ENCODE measurements around the gene TTC7B.

The TTC7B gene

GRCh38 chr14:90674043-90674670 is 142.1 kb downstream of the TTC7B start:
- TF ChIP-seq, protein P1, sequence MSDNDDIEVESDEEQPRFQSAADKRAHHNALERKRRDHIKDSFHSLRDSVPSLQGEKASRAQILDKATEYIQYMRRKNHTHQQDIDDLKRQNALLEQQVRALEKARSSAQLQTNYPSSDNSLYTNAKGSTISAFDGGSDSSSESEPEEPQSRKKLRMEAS (IDR thresholded peaks at IDR 0.05) = no peak
- TF ChIP-seq CEBPB (IDR thresholded peaks at IDR 0.05) = no peak
- TF ChIP-seq TAF1 (IDR thresholded peaks at IDR 0.05; ENCODE audit: low read depth) = no peak
- TF ChIP-seq, protein P2, sequence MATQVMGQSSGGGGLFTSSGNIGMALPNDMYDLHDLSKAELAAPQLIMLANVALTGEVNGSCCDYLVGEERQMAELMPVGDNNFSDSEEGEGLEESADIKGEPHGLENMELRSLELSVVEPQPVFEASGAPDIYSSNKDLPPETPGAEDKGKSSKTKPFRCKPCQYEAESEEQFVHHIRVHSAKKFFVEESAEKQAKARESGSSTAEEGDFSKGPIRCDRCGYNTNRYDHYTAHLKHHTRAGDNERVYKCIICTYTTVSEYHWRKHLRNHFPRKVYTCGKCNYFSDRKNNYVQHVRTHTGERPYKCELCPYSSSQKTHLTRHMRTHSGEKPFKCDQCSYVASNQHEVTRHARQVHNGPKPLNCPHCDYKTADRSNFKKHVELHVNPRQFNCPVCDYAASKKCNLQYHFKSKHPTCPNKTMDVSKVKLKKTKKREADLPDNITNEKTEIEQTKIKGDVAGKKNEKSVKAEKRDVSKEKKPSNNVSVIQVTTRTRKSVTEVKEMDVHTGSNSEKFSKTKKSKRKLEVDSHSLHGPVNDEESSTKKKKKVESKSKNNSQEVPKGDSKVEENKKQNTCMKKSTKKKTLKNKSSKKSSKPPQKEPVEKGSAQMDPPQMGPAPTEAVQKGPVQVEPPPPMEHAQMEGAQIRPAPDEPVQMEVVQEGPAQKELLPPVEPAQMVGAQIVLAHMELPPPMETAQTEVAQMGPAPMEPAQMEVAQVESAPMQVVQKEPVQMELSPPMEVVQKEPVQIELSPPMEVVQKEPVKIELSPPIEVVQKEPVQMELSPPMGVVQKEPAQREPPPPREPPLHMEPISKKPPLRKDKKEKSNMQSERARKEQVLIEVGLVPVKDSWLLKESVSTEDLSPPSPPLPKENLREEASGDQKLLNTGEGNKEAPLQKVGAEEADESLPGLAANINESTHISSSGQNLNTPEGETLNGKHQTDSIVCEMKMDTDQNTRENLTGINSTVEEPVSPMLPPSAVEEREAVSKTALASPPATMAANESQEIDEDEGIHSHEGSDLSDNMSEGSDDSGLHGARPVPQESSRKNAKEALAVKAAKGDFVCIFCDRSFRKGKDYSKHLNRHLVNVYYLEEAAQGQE (IDR thresholded peaks at IDR 0.05; ENCODE audit: low read depth) = no peak
- TF ChIP-seq CREB1 (IDR thresholded peaks at IDR 0.05; ENCODE audit: low read depth) = no peak
- TF ChIP-seq TCF12 (IDR thresholded peaks at IDR 0.05; ENCODE audit: low read depth) = no peak
- no peak for TF ChIP-seq NFIC (IDR thresholded peaks at IDR 0.05)
- TF ChIP-seq FOXM1 (IDR thresholded peaks at IDR 0.05; ENCODE audit: borderline replicate concordance, low read depth) = no peak
- no peak for TF ChIP-seq YY1 (IDR thresholded peaks at IDR 0.05; ENCODE audit: low read depth)
- TF ChIP-seq ZBTB7A (IDR thresholded peaks at IDR 0.05; ENCODE audit: low read depth) = no peak
- TF ChIP-seq, protein P3, sequence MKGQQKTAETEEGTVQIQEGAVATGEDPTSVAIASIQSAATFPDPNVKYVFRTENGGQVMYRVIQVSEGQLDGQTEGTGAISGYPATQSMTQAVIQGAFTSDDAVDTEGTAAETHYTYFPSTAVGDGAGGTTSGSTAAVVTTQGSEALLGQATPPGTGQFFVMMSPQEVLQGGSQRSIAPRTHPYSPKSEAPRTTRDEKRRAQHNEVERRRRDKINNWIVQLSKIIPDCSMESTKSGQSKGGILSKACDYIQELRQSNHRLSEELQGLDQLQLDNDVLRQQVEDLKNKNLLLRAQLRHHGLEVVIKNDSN (IDR thresholded peaks at IDR 0.05) = no peak
- TF ChIP-seq EGR1 (IDR thresholded peaks at IDR 0.05) = no peak
- no peak for TF ChIP-seq EP300 (IDR thresholded peaks at IDR 0.05; ENCODE audit: borderline replicate concordance)
- no peak for TF ChIP-seq RAD21 (IDR thresholded peaks at IDR 0.05; ENCODE audit: low read depth)
- no peak for TF ChIP-seq TEAD4 (IDR thresholded peaks at IDR 0.05)

DNA sequence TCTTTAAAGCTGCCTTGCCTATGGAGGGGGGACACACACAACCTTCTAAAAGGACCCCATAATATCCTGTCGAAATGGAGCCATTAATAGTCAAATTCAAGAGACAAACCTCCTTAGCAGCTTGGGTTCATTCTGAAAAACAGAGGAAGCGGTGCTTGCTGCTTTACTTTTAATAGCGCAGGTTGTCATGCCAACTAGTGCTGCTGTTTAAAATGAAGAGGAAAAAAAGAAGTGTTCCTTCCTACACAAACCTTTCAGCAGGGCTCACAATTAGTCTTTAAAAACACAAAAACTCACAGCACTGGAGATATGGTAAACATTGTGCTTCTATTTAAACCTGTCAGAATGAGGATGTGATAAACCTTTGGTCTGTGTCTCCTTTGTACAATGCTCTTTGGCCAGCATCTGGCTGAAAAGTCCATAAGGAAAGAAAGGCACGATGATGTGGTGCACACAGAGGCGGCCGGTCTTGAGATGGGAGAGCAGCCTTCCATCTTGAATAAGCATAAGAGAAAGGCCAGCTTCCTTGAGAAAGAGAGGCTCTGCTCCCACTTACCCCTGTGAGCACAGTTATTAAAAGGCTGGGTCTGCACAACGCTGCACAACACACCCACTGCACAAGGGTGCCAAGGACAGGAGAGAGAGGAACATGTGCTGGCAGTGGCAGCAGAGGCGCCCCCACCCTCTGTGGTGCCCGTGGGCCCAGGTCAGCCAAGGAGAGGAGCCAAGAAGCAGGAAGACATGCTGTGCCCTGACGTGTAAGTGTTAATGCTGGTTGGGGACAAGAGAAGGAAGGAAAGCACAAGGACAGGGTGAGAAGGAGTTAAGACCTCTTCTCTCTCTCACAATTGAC is 144.6 kb downstream of the TTC7B start:
- TF ChIP-seq, protein P1 (IDR thresholded peaks at IDR 0.05) = no peak
- no peak for TF ChIP-seq EP300 (IDR thresholded peaks at IDR 0.05; ENCODE audit: borderline replicate concordance)

DNA sequence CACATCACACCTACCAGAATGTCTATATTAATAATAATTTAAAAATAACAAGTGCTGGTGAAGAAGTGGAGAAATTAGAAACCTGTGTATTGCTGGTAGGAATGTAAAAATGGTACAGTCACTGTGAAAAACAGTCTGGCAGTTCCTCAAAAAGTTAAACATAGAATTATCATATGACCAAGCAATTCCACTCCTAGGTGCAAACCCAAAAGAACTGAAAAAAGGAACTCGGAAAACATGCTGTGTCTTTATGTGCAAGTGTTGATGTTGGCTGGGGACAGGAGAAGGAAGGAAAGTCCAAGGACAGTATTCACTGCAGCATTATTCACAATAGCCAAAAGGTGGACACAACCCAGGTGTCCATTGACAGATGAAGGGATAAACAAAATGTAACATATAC is 146.5 kb downstream of the TTC7B start:
- TF ChIP-seq TEAD4 (IDR thresholded peaks at IDR 0.05) = no peak

DNA sequence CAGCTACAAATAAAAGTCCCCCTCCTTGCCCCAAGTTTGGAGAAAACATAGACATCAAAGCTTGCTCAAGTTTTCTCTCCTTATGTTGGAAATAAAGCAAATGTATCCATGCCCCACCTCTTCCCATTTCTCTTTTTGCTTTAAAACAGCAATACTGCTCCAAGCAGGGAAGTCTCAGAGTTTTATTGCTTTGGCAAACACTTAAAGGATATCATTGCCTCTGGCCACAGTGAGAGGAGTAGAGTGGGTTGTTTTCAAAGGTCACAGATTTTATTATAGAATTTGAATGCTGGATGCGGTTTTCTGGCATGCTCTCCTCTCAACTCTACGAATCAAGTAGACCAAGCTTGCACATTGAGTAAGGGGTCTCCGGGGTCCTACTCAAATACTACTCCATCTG is 149.7 kb downstream of the TTC7B start:
- no peak for TF ChIP-seq RAD21 (IDR thresholded peaks at IDR 0.05; ENCODE audit: low read depth)
- no peak for TF ChIP-seq EGR1 (IDR thresholded peaks at IDR 0.05)
- TF ChIP-seq, protein P3 (IDR thresholded peaks at IDR 0.05) = no peak
- TF ChIP-seq, protein P2 (IDR thresholded peaks at IDR 0.05; ENCODE audit: low read depth) = no peak
- TF ChIP-seq TAF1 (IDR thresholded peaks at IDR 0.05; ENCODE audit: low read depth) = no peak
- no peak for TF ChIP-seq TCF12 (IDR thresholded peaks at IDR 0.05; ENCODE audit: low read depth)
- no peak for TF ChIP-seq TEAD4 (IDR thresholded peaks at IDR 0.05)
- no peak for TF ChIP-seq CEBPB (IDR thresholded peaks at IDR 0.05)
- no peak for TF ChIP-seq EP300 (IDR thresholded peaks at IDR 0.05; ENCODE audit: borderline replicate concordance)
- TF ChIP-seq YY1 (IDR thresholded peaks at IDR 0.05; ENCODE audit: low read depth) = no peak
- TF ChIP-seq, protein P1 (IDR thresholded peaks at IDR 0.05) = no peak
- no peak for TF ChIP-seq FOXM1 (IDR thresholded peaks at IDR 0.05; ENCODE audit: borderline replicate concordance, low read depth)
- no peak for TF ChIP-seq CREB1 (IDR thresholded peaks at IDR 0.05; ENCODE audit: low read depth)
- TF ChIP-seq NFIC (IDR thresholded peaks at IDR 0.05) = no peak
- no peak for TF ChIP-seq ZBTB7A (IDR thresholded peaks at IDR 0.05; ENCODE audit: low read depth)

GRCh38 chr14:90665321-90666000 is 150.8 kb downstream of the TTC7B start:
- TF ChIP-seq TEAD4 (IDR thresholded peaks at IDR 0.05) = no peak
- TF ChIP-seq, protein P2 (IDR thresholded peaks at IDR 0.05; ENCODE audit: low read depth) = no peak
- no peak for TF ChIP-seq EP300 (IDR thresholded peaks at IDR 0.05; ENCODE audit: borderline replicate concordance)
- TF ChIP-seq EGR1 (IDR thresholded peaks at IDR 0.05) = no peak
- TF ChIP-seq, protein P1 (IDR thresholded peaks at IDR 0.05) = no peak
- TF ChIP-seq, protein P3 (IDR thresholded peaks at IDR 0.05) = no peak
- no peak for TF ChIP-seq YY1 (IDR thresholded peaks at IDR 0.05; ENCODE audit: low read depth)
- TF ChIP-seq NFIC (IDR thresholded peaks at IDR 0.05) = no peak
